ENCODE data around the gene SERPINI2. TPM values are rescaled to one million over a fixed set of nuclear protein-coding genes. Genes with fewer than 3 reads are reported as not detected.

The SERPINI2 gene
- total and polyA plus RNA-seq, 2 donors (not counting 1 experiment from before 2014, with no cell fraction given), result not detected

GRCh38 chr3:167507954-167508353 lies 34.1 kb upstream of the SERPINI2 start:
- DNase-seq (ENCODE audit: low read depth in 2 of 2), result no peak
- Histone ChIP-seq H4K20me1 (ENCODE audit: control insufficient read depth, extremely low read depth, insufficient read depth, low read length) (no peaks in the 10 kb centered on the region), H3K4me1 (ENCODE audit: control insufficient read depth, extremely low read depth, insufficient read depth, low read length) (no peaks in the 10 kb centered on the region), H3K27ac (ENCODE audit: insufficient read depth, low read length) (no peak overlapping the region), H3K9me3 (ENCODE audit: control insufficient read depth, insufficient read depth, low read depth, low read length) (no peaks in the 10 kb centered on the region), H3K27me3 (ENCODE audit: control insufficient read depth, insufficient read depth, low read length) (no peaks in the 10 kb centered on the region), H2AFZ (ENCODE audit: low read length) (no peak overlapping the region), H3K36me3 (ENCODE audit: control insufficient read depth, insufficient read depth, low read length) (no peaks in the 10 kb centered on the region), H3K4me2 (ENCODE audit: extremely low read depth, insufficient read depth, low read length) (no peak overlapping the region), H3K9ac (ENCODE audit: insufficient read depth, low read length) (no peak overlapping the region), H3K4me3 (replicated peaks in 1 of 4; ENCODE audit: control extremely low read depth in 1 of 4, insufficient read depth in 1 of 4, low read depth in 3 of 4, low read length in 4 of 4) (no peak overlapping the region), H3K79me2 (ENCODE audit: control insufficient read depth, insufficient read depth, low read length) (no peaks in the 10 kb centered on the region)
- TF ChIP-seq EZH2 (IDR thresholded peaks at IDR 0.05; ENCODE audit: low read length, missing control alignments) (no peak), CTCF (conservative IDR thresholded peaks at IDR 0.05 in 1 of 2, IDR thresholded peaks at IDR 0.05 in 1 of 2; ENCODE audit: low read depth in 1 of 2, low read length in 2 of 2) (no peak)

GRCh38 chr3:167502401-167502800 lies 28.6 kb upstream of the SERPINI2 start:
- no peak overlapping the region for H3K4me3 ChIP-seq (replicated peaks in 1 of 4; ENCODE audit: control extremely low read depth in 1 of 4, insufficient read depth in 1 of 4, low read depth in 3 of 4, low read length in 4 of 4)
- H3K36me3 ChIP-seq (ENCODE audit: control insufficient read depth, insufficient read depth, low read length), result no peaks in the 10 kb centered on the region
- no peak overlapping the region for H3K27ac ChIP-seq (ENCODE audit: insufficient read depth, low read length)
- TF ChIP-seq CTCF (conservative IDR thresholded peaks at IDR 0.05 in 1 of 2, IDR thresholded peaks at IDR 0.05 in 1 of 2; ENCODE audit: low read depth in 1 of 2, low read length in 2 of 2) (no peak), EZH2 (IDR thresholded peaks at IDR 0.05; ENCODE audit: low read length, missing control alignments) (no peak)
- H3K9ac ChIP-seq (ENCODE audit: insufficient read depth, low read length), result no peak overlapping the region
- no peak for DNase-seq (ENCODE audit: low read depth in 2 of 2)
- no peaks in the 10 kb centered on the region for H3K79me2 ChIP-seq (ENCODE audit: control insufficient read depth, insufficient read depth, low read length)
- H2AFZ ChIP-seq (ENCODE audit: low read length), result no peak overlapping the region
- H3K27me3 ChIP-seq (ENCODE audit: control insufficient read depth, insufficient read depth, low read length), result no peaks in the 10 kb centered on the region
- no peaks in the 10 kb centered on the region for H3K9me3 ChIP-seq (ENCODE audit: control insufficient read depth, insufficient read depth, low read depth, low read length)
- H3K4me2 ChIP-seq (ENCODE audit: extremely low read depth, insufficient read depth, low read length), result no peak overlapping the region
- H3K4me1 ChIP-seq (ENCODE audit: control insufficient read depth, extremely low read depth, insufficient read depth, low read length), result no peaks in the 10 kb centered on the region
- no peaks in the 10 kb centered on the region for H4K20me1 ChIP-seq (ENCODE audit: control insufficient read depth, extremely low read depth, insufficient read depth, low read length)

- no peak overlapping the region for H3K27ac ChIP-seq (ENCODE audit: insufficient read depth, low read length)
- H3K4me3 ChIP-seq (replicated peaks in 1 of 4; ENCODE audit: control extremely low read depth in 1 of 4, insufficient read depth in 1 of 4, low read depth in 3 of 4, low read length in 4 of 4), result no peak overlapping the region
- H3K9me3 ChIP-seq (ENCODE audit: control insufficient read depth, insufficient read depth, low read depth, low read length), result no peaks in the 10 kb centered on the region
- H3K27me3 ChIP-seq (ENCODE audit: control insufficient read depth, insufficient read depth, low read length), result no peaks in the 10 kb centered on the region
- no peaks in the 10 kb centered on the region for H4K20me1 ChIP-seq (ENCODE audit: control insufficient read depth, extremely low read depth, insufficient read depth, low read length)
- H2AFZ ChIP-seq (ENCODE audit: low read length), result no peak overlapping the region
- H3K4me1 ChIP-seq (ENCODE audit: control insufficient read depth, extremely low read depth, insufficient read depth, low read length), result no peaks in the 10 kb centered on the region
- H3K79me2 ChIP-seq (ENCODE audit: control insufficient read depth, insufficient read depth, low read length), result no peaks in the 10 kb centered on the region
- TF ChIP-seq EZH2 (IDR thresholded peaks at IDR 0.05; ENCODE audit: low read length, missing control alignments), result no peak
- no peak for TF ChIP-seq CTCF (conservative IDR thresholded peaks at IDR 0.05 in 1 of 2, IDR thresholded peaks at IDR 0.05 in 1 of 2; ENCODE audit: low read depth in 1 of 2, low read length in 2 of 2)
- no peak for DNase-seq (ENCODE audit: low read depth in 2 of 2)
- H3K9ac ChIP-seq (ENCODE audit: insufficient read depth, low read length), result no peak overlapping the region
- no peaks in the 10 kb centered on the region for H3K36me3 ChIP-seq (ENCODE audit: control insufficient read depth, insufficient read depth, low read length)
- no peak overlapping the region for H3K4me2 ChIP-seq (ENCODE audit: extremely low read depth, insufficient read depth, low read length)
These were observed 28.1 kb upstream of the SERPINI2 start for GRCh38 chr3:167501941-167502340.

All from fibroblast of lung (primary cell).